Measurements from ENCODE around the gene CNTLN.

DNA sequence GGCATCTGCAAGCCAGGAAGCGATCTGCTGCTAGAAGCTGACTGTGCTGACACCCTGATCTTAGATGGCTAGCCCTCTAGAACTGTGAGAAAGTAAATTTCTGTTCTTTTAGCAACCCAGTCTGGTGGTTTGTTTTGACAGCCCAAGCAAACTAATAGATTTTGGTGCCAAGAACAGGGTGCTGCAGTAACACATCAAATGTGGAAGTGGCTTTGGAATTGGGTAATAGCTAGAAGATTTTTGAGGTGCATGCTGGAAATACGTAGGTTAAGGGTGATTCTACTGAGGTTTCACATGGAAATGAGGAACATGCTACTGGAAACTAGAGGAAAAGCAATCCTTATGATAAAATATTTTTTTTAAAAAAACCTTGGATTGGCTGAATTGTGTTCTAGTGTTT, 290.5 kb downstream of the CNTLN start:
- no peak for TF ChIP-seq TP53 (CRISPR knock-in tag; conservative IDR thresholded peaks at IDR 0.05)
- no peak for TF ChIP-seq ZBTB7B (CRISPR knock-in tag; IDR thresholded peaks at IDR 0.05)
- TF ChIP-seq, protein P1, sequence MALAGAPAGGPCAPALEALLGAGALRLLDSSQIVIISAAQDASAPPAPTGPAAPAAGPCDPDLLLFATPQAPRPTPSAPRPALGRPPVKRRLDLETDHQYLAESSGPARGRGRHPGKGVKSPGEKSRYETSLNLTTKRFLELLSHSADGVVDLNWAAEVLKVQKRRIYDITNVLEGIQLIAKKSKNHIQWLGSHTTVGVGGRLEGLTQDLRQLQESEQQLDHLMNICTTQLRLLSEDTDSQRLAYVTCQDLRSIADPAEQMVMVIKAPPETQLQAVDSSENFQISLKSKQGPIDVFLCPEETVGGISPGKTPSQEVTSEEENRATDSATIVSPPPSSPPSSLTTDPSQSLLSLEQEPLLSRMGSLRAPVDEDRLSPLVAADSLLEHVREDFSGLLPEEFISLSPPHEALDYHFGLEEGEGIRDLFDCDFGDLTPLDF (CRISPR knock-in tag; IDR thresholded peaks at IDR 0.05), result no peak
- TF ChIP-seq NFYC (CRISPR knock-in tag; IDR thresholded peaks at IDR 0.05), result no peak
- no peak for TF ChIP-seq ZFP91 (CRISPR knock-in tag; IDR thresholded peaks at IDR 0.05; ENCODE audit: borderline replicate concordance)
- TF ChIP-seq ZNF580 (CRISPR knock-in tag; IDR thresholded peaks at IDR 0.05; ENCODE audit: borderline replicate concordance, low read depth), result no peak
- TF ChIP-seq ZNF619 (CRISPR knock-in tag; IDR thresholded peaks at IDR 0.05), result no peak
- no peak for TF ChIP-seq ZBTB21 (CRISPR knock-in tag; IDR thresholded peaks at IDR 0.05)
- no peak for TF ChIP-seq CTCF (CRISPR knock-in tag; IDR thresholded peaks at IDR 0.05)
- no peak for TF ChIP-seq ZNF776 (CRISPR knock-in tag; IDR thresholded peaks at IDR 0.05)
- no peak for TF ChIP-seq POLR2A (IDR thresholded peaks at IDR 0.05; ENCODE audit: insufficient read depth in 1 of 2, low read depth in 2 of 2, low read length in 2 of 2)
- TF ChIP-seq MYNN (CRISPR knock-in tag; IDR thresholded peaks at IDR 0.05; ENCODE audit: low read depth), result no peak
- no peak for TF ChIP-seq SNRNP70 (IDR thresholded peaks at IDR 0.05; ENCODE audit: low read depth, low read length)
